HUDEP-2 (cell line): ENCODE measurements around the gene PLA2G3.
"Not testable (repeated sequence)": the region's sequence is repeated elsewhere in the genome, so short reads cannot be mapped to it uniquely, and the experiment has no call there.

Experiments
- DNase-seq, 76 experiments: peaks; one replicate each; lab custom pipeline; 2025; ENCODE audit not compliant: unreplicated experiment in 76 of 76; lab: John Stamatoyannopoulos, UW

PLA2G3 gene

GRCh38 chr22:31103111-31103510 lies 37.2 kb downstream of the PLA2G3 start:
- DNase-seq, result no peak

GRCh38 chr22:31102441-31103081 lies 37.7 kb downstream of the PLA2G3 start:
- DNase-seq, result peak in 6 of 76 experiments; percentile 6 to 43 (median 20)

- no peak for DNase-seq
These were observed 39.4 kb downstream of the PLA2G3 start for GRCh38 chr22:31100762-31101525.

GRCh38 chr22:31099841-31100761 lies 40.2 kb downstream of the PLA2G3 start:
- DNase-seq, result no peak

GRCh38 chr22:31099386-31099785 lies 40.9 kb downstream of the PLA2G3 start:
- no peak for DNase-seq

- DNase-seq, result peak in 1 of 76 experiments; percentile 17
These were observed 41.6 kb downstream of the PLA2G3 start for GRCh38 chr22:31098632-31099110.

GRCh38 chr22:31097941-31098631 lies 42.2 kb downstream of the PLA2G3 start:
- no peak for DNase-seq

- not testable (repeated sequence) for DNase-seq
These were observed 42.8 kb downstream of the PLA2G3 start for GRCh38 chr22:31097539-31097938.

GRCh38 chr22:31096657-31097279 lies 43.5 kb downstream of the PLA2G3 start:
- DNase-seq, result no peak

- DNase-seq, result no peak
These were observed 44.6 kb downstream of the PLA2G3 start for GRCh38 chr22:31095637-31096249.

- no peak for DNase-seq
These were observed 45.6 kb downstream of the PLA2G3 start for GRCh38 chr22:31094741-31095140.

GRCh38 chr22:31094021-31094551 lies 46.2 kb downstream of the PLA2G3 start:
- DNase-seq, result no peak

GRCh38 chr22:31093086-31093850 lies 47.0 kb downstream of the PLA2G3 start:
- no peak for DNase-seq

GRCh38 chr22:31092161-31092560 lies 48.1 kb downstream of the PLA2G3 start:
- no peak for DNase-seq

- no peak for DNase-seq
These were observed 49.0 kb downstream of the PLA2G3 start for GRCh38 chr22:31091106-31091975.

GRCh38 chr22:31090217-31091085 lies 49.9 kb downstream of the PLA2G3 start:
- peak in 8 of 76 experiments; percentile 4 to 32 (median 16) for DNase-seq
